Ovary (tissue), 9 donors: Measurements from ENCODE around the gene DCPS. TPM values are rescaled to one million over a fixed set of nuclear protein-coding genes. Genes with fewer than 3 reads are reported as not detected.

Experiments
- DNase-seq, 5 donors: peaks; one replicate each; pipeline ENCODE4 v3.0.0-alpha.2; 2019 to 2020
- H3K27ac ChIP-seq, 2 donors: fragments of 200-600 bp; one replicate each; pipeline versions ENCODE4 v1.5.1 to v1.8.0; 2019 to 2022
- H3K27me3 ChIP-seq: fragments of 200-600 bp; one replicate; pipeline ENCODE4 v1.8.0; 2022
- H3K36me3 ChIP-seq: fragments of 200-600 bp; sonication (generic); one replicate; pipeline ENCODE4 v1.5.1; 2019
- H3K4me1 ChIP-seq: one replicate; pipeline ENCODE4 v1.8.1; 2013; ENCODE audit warnings: mild to moderate bottlenecking, moderate library complexity; ENCODE audit not compliant: insufficient read depth
- H3K4me3 ChIP-seq: fragments of 200-600 bp; sonication (generic); one replicate; pipeline ENCODE4 v1.5.1; 2017
- H3K9me3 ChIP-seq, 2 donors: fragments of 200-600 bp in 1 of 2; sonication (generic) in 1 of 2; one replicate each; pipeline versions ENCODE4 v1.5.1 to v1.8.1; 2013 to 2019; ENCODE audit warnings: mild to moderate bottlenecking in 1 of 2, moderate library complexity in 1 of 2
- EP300 ChIP-seq: sonication (generic); formaldehyde crosslinking; IDR thresholded peaks from one replicate; pipeline ENCODE4 v1.6.1; 2017; ENCODE audit warnings: antibody characterized with exemption
- POLR2A ChIP-seq: fragments of 450-650 bp; IDR thresholded peaks from one replicate; pipeline ENCODE4 v1.6.1; 2017; ENCODE audit warnings: antibody characterized with exemption, mild to moderate bottlenecking, moderate library complexity
- WGBS, 3 donors: extraction: QIAGEN DNeasy Blood & Tissue Kit in 1 of 3; methylation state at CpG; one replicate each; pipeline versions ENCODE4 v1.1.5 to v1.1.7; 2013 to 2017; 5-methylcytosine and 5-hydroxymethylcytosine counted together
- intact Hi-C, 4 donors: fragments of 100-400 bp; cut with DNase I; formaldehyde crosslinking; loops; one replicate each; pipeline versions ENCODE4 v1.11.0 to v1.15.1; 2022 to 2023
- polyA plus RNA-seq, 2 donors: library from polyadenylated mRNA; stranded (reverse); fragments of 200-250 nt in 1 of 2; fragments of 350-450 nt in 1 of 2; fragmentation: Illumina TruSeq in 1 of 2; extraction: RNeasy Lipid Tissue Mini Kit (QIAGEN cat#74804) in 1 of 2; gene quantifications; one replicate each; pipeline ENCODE4 v1.2.3, GENCODE V29; 2013 to 2014
- total RNA-seq, 7 donors: library from RNA; depleted of rRNA in 2 of 7; stranded (reverse); fragments of >200 nt in 2 of 7; fragmentation: NEBNext Ultra II Directional in 3 of 7; extraction: Animal tissue kit (Norgen Biotek cat#: 25700) in 3 of 7; gene quantifications; one replicate each; pipeline versions ENCODE4 v1.1.0 to v1.2.4, GENCODE V29; 2016 to 2023
- TF ChIP-seq, protein P1 (sequence below), 3 donors: fragments of 450-650 bp in 2 of 3; fragments of 200-600 bp in 1 of 3; IDR thresholded peaks; one replicate each; pipeline versions ENCODE4 v1.5.1 to v1.8.0; 2016 to 2022; ENCODE audit warnings: antibody characterized with exemption in 3 of 3, mild to moderate bottlenecking in 1 of 3
- donor health status: DM: no; HTN: no; CAD: no; lungs with moderate emphysema.
- donor health status: DM: no; HTN: no; CAD: no.
- donor health status: Bipolar disorder and iron deficiency.
- donor health status: DM: yes; HTN: yes; CAD: no.
- donor health status: DM: no; HTN: no; CAD: no.
- donor health status: DM: yes; HTN: yes; CAD: no.

DCPS gene
- total and polyA plus RNA-seq, 9 donors: 6.6 to 17.2 (median 13.5) TPM

DNA sequence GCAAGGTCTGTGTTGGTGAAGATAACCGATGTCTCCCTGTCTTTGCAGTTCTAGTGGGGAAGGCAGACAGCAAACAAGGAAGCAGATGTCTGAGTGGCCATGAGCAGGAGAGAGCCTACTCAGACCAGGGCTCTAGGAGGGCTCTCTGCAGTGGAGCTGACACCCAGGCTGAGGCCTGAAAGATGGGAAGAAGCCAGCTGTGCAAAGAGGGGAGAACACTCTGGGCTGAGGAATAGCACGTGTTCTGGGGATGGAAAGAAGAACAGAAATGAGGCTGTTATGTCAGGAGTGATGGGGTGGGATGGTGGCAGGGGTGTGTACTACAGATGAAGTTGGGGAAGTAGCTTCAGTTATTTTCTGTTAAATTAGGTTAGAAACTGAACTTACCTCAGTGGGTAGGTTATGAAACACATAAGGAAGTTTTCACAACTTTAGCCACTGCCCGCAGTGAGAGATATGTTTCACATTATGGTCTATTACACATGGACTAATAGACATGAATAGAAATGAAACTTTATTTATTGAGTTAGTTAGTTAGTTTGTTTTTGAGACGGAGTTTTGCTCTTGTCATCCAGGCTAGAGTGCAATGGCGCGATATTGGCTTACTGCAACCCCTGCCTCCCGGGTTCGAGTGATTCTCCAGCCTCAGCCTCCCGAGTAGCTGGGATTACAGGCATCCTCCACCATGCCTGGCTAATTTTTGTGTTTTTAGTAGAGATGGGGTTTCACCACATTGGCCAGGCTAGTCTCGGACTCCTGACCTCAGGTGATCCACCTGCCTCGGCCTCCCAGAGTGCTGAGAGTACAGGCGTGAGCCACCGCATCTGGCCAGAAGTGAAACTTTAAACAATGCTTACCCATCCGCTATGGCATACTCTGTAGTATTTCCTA, 7.8 kb downstream of the DCPS start:
- Histone ChIP-seq H3K9me3 (no peaks in the 10 kb centered on the region), H3K4me3 (no peak overlapping the region), H3K27ac (no peak overlapping the region), H3K27me3 (no peaks in the 10 kb centered on the region), H3K36me3 (no peaks in the 10 kb centered on the region), H3K4me1 (peaks cover 2% of the 10 kb centered on the region)
- 92 to 94% (median 93%) methylated on average over 14 of the region's 14 CpGs for WGBS, 3 donors
- intact Hi-C loops: loop anchor here (5.0 to 10.0 kb wide), 4 partner anchors 113 to 171 kb away; no protein-coding TSS in a partner anchor
- DNase-seq: peak in 1 of 5 donors; percentile 23
- TF ChIP-seq, protein P1, sequence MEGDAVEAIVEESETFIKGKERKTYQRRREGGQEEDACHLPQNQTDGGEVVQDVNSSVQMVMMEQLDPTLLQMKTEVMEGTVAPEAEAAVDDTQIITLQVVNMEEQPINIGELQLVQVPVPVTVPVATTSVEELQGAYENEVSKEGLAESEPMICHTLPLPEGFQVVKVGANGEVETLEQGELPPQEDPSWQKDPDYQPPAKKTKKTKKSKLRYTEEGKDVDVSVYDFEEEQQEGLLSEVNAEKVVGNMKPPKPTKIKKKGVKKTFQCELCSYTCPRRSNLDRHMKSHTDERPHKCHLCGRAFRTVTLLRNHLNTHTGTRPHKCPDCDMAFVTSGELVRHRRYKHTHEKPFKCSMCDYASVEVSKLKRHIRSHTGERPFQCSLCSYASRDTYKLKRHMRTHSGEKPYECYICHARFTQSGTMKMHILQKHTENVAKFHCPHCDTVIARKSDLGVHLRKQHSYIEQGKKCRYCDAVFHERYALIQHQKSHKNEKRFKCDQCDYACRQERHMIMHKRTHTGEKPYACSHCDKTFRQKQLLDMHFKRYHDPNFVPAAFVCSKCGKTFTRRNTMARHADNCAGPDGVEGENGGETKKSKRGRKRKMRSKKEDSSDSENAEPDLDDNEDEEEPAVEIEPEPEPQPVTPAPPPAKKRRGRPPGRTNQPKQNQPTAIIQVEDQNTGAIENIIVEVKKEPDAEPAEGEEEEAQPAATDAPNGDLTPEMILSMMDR (IDR thresholded peaks at IDR 0.05): no peak
- TF ChIP-seq EP300: no peak
- TF ChIP-seq POLR2A: no peak

DNA sequence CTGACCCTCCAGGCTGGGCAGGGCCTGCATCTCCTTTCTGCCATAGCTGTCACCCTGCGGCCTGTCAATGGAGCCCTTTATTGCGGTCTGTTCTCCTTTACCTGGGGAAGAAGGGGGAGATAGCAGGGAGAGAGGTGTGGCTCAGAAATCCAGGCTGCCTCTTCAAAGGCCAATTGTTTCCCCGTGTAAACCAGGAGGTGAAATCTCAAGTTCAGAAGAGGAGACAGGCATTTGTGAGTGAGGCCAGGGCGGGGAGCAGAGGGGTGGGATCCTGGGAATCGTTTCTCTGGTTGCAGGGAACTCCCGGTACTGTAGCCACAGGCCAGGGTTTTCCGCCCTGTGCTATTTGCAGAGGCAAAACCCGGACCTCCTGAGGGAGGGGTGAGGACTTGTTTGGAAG, 9.1 kb downstream of the DCPS start:
- no peaks in the 10 kb centered on the region for H3K9me3 ChIP-seq
- 71 to 79% (median 78%) methylated on average over 8 of the region's 8 CpGs for WGBS, 3 donors
- peak in 1 of 5 donors; percentile 14 for DNase-seq
- no peak overlapping the region for H3K4me3 ChIP-seq
- TF ChIP-seq, protein P1 (IDR thresholded peaks at IDR 0.05): no peak
- TF ChIP-seq EP300: no peak
- no peak for TF ChIP-seq POLR2A
- intact Hi-C loops: loop anchor here (5.0 to 10.0 kb wide), 4 partner anchors 112 to 169 kb away; no protein-coding TSS in a partner anchor
- H3K4me1 ChIP-seq: peaks cover 6% of the 10 kb centered on the region
- no peaks in the 10 kb centered on the region for H3K36me3 ChIP-seq
- no peak overlapping the region for H3K27ac ChIP-seq
- H3K27me3 ChIP-seq: no peaks in the 10 kb centered on the region

DNA sequence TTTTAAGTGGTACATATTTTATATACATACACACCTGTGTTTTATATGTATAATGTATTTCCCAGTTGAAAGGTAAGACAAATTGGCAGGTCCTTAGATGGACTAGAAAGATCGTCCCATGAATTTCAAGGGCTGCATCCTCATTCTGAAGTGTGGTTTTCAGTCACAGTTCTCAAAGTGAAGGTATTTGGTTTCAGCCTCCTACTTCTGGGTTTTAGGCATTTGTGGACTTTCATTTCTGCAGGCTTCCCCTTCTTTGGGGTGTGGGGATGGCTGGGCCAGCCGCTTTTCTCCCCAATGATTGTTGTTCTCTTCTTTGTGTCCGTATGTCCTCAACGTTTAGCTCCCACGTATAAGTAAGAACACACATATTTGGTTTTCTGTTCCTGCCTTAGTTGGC, 10.0 kb downstream of the DCPS start:
- H3K9me3 ChIP-seq: no peaks in the 10 kb centered on the region
- TF ChIP-seq, protein P1 (IDR thresholded peaks at IDR 0.05): no peak
- TF ChIP-seq POLR2A (no peak), EP300 (no peak)
- WGBS, 3 donors: 87 to 90% (median 90%) methylated on average over 5 of the region's 5 CpGs
- H3K4me3 ChIP-seq: no peak overlapping the region
- H3K27ac ChIP-seq: no peak overlapping the region
- no peaks in the 10 kb centered on the region for H3K36me3 ChIP-seq
- intact Hi-C loops: loop anchor here (5.0 to 10.0 kb wide), 4 partner anchors 111 to 168 kb away; no protein-coding TSS in a partner anchor
- H3K4me1 ChIP-seq: peaks cover 13% of the 10 kb centered on the region
- no peaks in the 10 kb centered on the region for H3K27me3 ChIP-seq
- DNase-seq: peak in 1 of 5 donors; percentile 2

DNA sequence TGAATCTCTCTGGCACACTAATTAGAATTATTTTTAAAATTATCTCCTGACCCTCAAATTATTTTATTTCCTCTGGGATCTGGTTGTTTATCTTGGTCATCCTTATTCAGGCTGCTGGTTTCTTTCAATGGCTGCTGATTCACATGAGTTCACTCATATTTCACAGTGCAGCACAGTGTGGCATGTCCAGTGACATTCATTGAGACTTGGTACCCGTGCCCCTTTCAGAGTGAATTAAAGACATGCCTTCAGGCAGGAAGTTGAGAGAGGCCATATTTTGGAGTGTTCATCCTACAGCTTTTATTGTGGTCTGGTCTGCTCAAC, 13.5 kb downstream of the DCPS start:
- Histone ChIP-seq H3K36me3 (no peaks in the 10 kb centered on the region), H3K27me3 (no peaks in the 10 kb centered on the region), H3K4me3 (no peak overlapping the region), H3K4me1 (peaks cover 16% of the 10 kb centered on the region), H3K9me3 (no peaks in the 10 kb centered on the region), H3K27ac (peak overlapping the region in 1 of 2 donors; percentile 71)
- intact Hi-C loops: loop anchor here in 3 of 4 donors (5.0 to 10.0 kb wide), 3 partner anchors 40 to 117 kb away; partner anchors contain the start of gene ST3GAL4 (in 1 of the 3)
- TF ChIP-seq, protein P1 (IDR thresholded peaks at IDR 0.05): no peak
- no peak for TF ChIP-seq EP300
- no peak for TF ChIP-seq POLR2A
- no peak for DNase-seq
- WGBS, 3 donors: 26 to 37% (median 35%) methylated on average over 1 of the region's 1 CpG
